HG02571 (cell line): ENCODE results near the gene TAL1.
"Not testable (repeated sequence)": the region's sequence is repeated elsewhere in the genome, so short reads cannot be mapped to it uniquely, and the experiment has no call there.

ENCODE experiments used
- ATAC-seq: cut with Tn5 transposase; IDR thresholded peaks from one replicate; pipeline ENCODE4 v1.9.1; 2021; ENCODE audit warnings: mild to moderate bottlenecking, moderate library complexity; ENCODE audit not compliant: unreplicated experiment

Gene TAL1

GRCh38 chr1:47213230-47213963 is 18.6 kb downstream of the TAL1 start:
- ATAC-seq, result no peak

- no peak for ATAC-seq
These were observed 19.3 kb downstream of the TAL1 start for GRCh38 chr1:47212636-47213229.

GRCh38 chr1:47211796-47212269 is 20.2 kb downstream of the TAL1 start:
- no peak for ATAC-seq

- ATAC-seq, result no peak
These were observed 21.4 kb downstream of the TAL1 start for GRCh38 chr1:47210666-47211065.

- no peak for ATAC-seq
These were observed 22.2 kb downstream of the TAL1 start for GRCh38 chr1:47209725-47210325.

- ATAC-seq, result no peak
These were observed 22.9 kb downstream of the TAL1 start for GRCh38 chr1:47209091-47209490.

- ATAC-seq, result no peak
These were observed 23.6 kb downstream of the TAL1 start for GRCh38 chr1:47208374-47208850.

- ATAC-seq, result no peak
These were observed 24.1 kb downstream of the TAL1 start for GRCh38 chr1:47207803-47208373.

- no peak for ATAC-seq
These were observed 26.1 kb downstream of the TAL1 start for GRCh38 chr1:47205918-47206317.

- ATAC-seq, result not testable (repeated sequence)
These were observed 28.5 kb downstream of the TAL1 start for GRCh38 chr1:47203504-47203903.

- no peak for ATAC-seq
These were observed 30.8 kb downstream of the TAL1 start for GRCh38 chr1:47201179-47201578.

GRCh38 chr1:47198214-47198613 is 33.8 kb downstream of the TAL1 start:
- no peak for ATAC-seq

- ATAC-seq, result no peak
These were observed 35.4 kb downstream of the TAL1 start for GRCh38 chr1:47196622-47197021.

- not testable (repeated sequence) for ATAC-seq
These were observed 36.0 kb downstream of the TAL1 start for GRCh38 chr1:47195981-47196380.

- ATAC-seq, result no peak
These were observed 37.7 kb downstream of the TAL1 start for GRCh38 chr1:47194311-47194710.

- ATAC-seq, result not testable (repeated sequence)
These were observed 38.5 kb downstream of the TAL1 start for GRCh38 chr1:47193496-47193895.

- ATAC-seq, result no peak
These were observed 39.3 kb downstream of the TAL1 start for GRCh38 chr1:47192458-47193384.

GRCh38 chr1:47191940-47192457 is 40.0 kb downstream of the TAL1 start:
- no peak for ATAC-seq

GRCh38 chr1:47190857-47191256 is 41.2 kb downstream of the TAL1 start:
- no peak for ATAC-seq

- ATAC-seq, result no peak
These were observed 41.5 kb downstream of the TAL1 start for GRCh38 chr1:47190509-47190855.
